ENCODE measurements around the gene PPM1G.

PPM1G gene

GRCh38 chr2:27351802-27352598 lies 57.4 kb downstream of the PPM1G start:
- TF ChIP-seq TAF1 (IDR thresholded peaks at IDR 0.05; ENCODE audit: borderline replicate concordance, low read depth, low read length) (no peak), POLR2A (IDR thresholded peaks at IDR 0.05; ENCODE audit: low read depth, low read length) (no peak), POLR2AphosphoS5 (IDR thresholded peaks at IDR 0.05; ENCODE audit: low read depth, low read length) (no peak)

GRCh38 chr2:27350106-27350693 lies 59.2 kb downstream of the PPM1G start:
- TF ChIP-seq POLR2AphosphoS5 (IDR thresholded peaks at IDR 0.05; ENCODE audit: low read depth, low read length) (no peak), TAF1 (IDR thresholded peaks at IDR 0.05; ENCODE audit: borderline replicate concordance, low read depth, low read length) (no peak), POLR2A (IDR thresholded peaks at IDR 0.05; ENCODE audit: low read depth, low read length) (no peak)
- DNase-seq (ENCODE audit: insufficient read length) (no peak), FAIRE-seq (no peak)

More at GRCh38 chr2:27351802-27352598, 57.4 kb downstream of the PPM1G start:
- no peak for FAIRE-seq
- no peak for DNase-seq (ENCODE audit: insufficient read length)

GRCh38 chr2:27347641-27348040 lies 61.8 kb downstream of the PPM1G start:
- FAIRE-seq (no peak), DNase-seq (ENCODE audit: insufficient read length) (no peak)
- TF ChIP-seq POLR2A (IDR thresholded peaks at IDR 0.05; ENCODE audit: low read depth, low read length) (no peak), POLR2AphosphoS5 (IDR thresholded peaks at IDR 0.05; ENCODE audit: low read depth, low read length) (no peak), TAF1 (IDR thresholded peaks at IDR 0.05; ENCODE audit: borderline replicate concordance, low read depth, low read length) (no peak)

GRCh38 chr2:27336173-27336572 lies 73.2 kb downstream of the PPM1G start:
- no peak for FAIRE-seq
- DNase-seq (ENCODE audit: insufficient read length) = no peak
- no peak for TF ChIP-seq TAF1 (IDR thresholded peaks at IDR 0.05; ENCODE audit: borderline replicate concordance, low read depth, low read length)
- TF ChIP-seq POLR2AphosphoS5 (IDR thresholded peaks at IDR 0.05; ENCODE audit: low read depth, low read length) = no peak
- TF ChIP-seq POLR2A (IDR thresholded peaks at IDR 0.05; ENCODE audit: low read depth, low read length) = no peak

- no peak for FAIRE-seq
- DNase-seq (ENCODE audit: insufficient read length) = no peak
- TF ChIP-seq POLR2A (IDR thresholded peaks at IDR 0.05; ENCODE audit: low read depth, low read length) (no peak), TAF1 (IDR thresholded peaks at IDR 0.05; ENCODE audit: borderline replicate concordance, low read depth, low read length) (no peak), POLR2AphosphoS5 (IDR thresholded peaks at IDR 0.05; ENCODE audit: low read depth, low read length) (no peak)
Observed at GRCh38 chr2:27335311-27335710, 74.1 kb downstream of the PPM1G start.
